GM12878 (cell line): ENCODE results near the gene PRTN3.

Experiments used
- CTCF ChIP-seq, 3 experiments: IDR thresholded peaks in 2 of 3; conservative IDR thresholded peaks in 1 of 3; 2 replicates each; pipeline ENCODE4 v1.5.1; 2011; ENCODE audit warnings: low read depth in 3 of 3, low read length in 3 of 3, mild to moderate bottlenecking in 3 of 3, control low read depth in 2 of 3, moderate library complexity in 2 of 3, inconsistent platforms in 1 of 3, mixed read lengths in 1 of 3; ENCODE audit not compliant: control insufficient read depth in 2 of 3, insufficient read depth in 1 of 3; ENCODE audit errors: extremely low read depth in 1 of 3
- MXI1 ChIP-seq: fragments of 150-350 bp; IDR thresholded peaks from 2 replicates; pipeline ENCODE4 v1.6.1; 2011; ENCODE audit warnings: low read depth, mild to moderate bottlenecking, inconsistent platforms, low read length, improper control_type of control experiment
- NFYB ChIP-seq: IDR thresholded peaks from 2 replicates; pipeline ENCODE4 v1.6.1; 2011; ENCODE audit warnings: low read depth, mild to moderate bottlenecking, low read length, improper control_type of control experiment, moderate library complexity; ENCODE audit not compliant: insufficient read depth
- POLR2AphosphoS5 ChIP-seq: IDR thresholded peaks from 2 replicates; pipeline ENCODE4 v1.6.1; 2011; ENCODE audit warnings: mild to moderate bottlenecking, low read length, inconsistent platforms
- RCOR1 ChIP-seq: conservative IDR thresholded peaks from 2 replicates; pipeline ENCODE4 v1.6.1; 2012; ENCODE audit warnings: low read depth, low read length, improper control_type of control experiment
- RELA ChIP-seq: fragments of 450-650 bp; IDR thresholded peaks from 2 replicates; pipeline ENCODE4 v1.8.0; 2014; ENCODE audit warnings: borderline replicate concordance; ENCODE audit not compliant: partially characterized antibody
- SREBF1 ChIP-seq: IDR thresholded peaks from 2 replicates; pipeline ENCODE4 v1.6.1; 2012; ENCODE audit warnings: mild to moderate bottlenecking, low read length
- USF1 ChIP-seq: IDR thresholded peaks from 2 replicates; pipeline ENCODE4 v1.6.1; 2011; ENCODE audit warnings: borderline replicate concordance, low read depth, mild to moderate bottlenecking, moderate library complexity, mixed read lengths, low read length; ENCODE audit not compliant: insufficient read depth; ENCODE audit errors: extremely low read length
- YY1 ChIP-seq: IDR thresholded peaks from 2 replicates; pipeline ENCODE4 v1.6.1; 2011; ENCODE audit warnings: low read depth, mild to moderate bottlenecking, low read length

GRCh38 chr19:868458-869244 lies 27.9 kb downstream of the PRTN3 start:
- TF ChIP-seq NFYB: no peak
- no peak for TF ChIP-seq MXI1
- no peak for TF ChIP-seq POLR2AphosphoS5
- no peak for TF ChIP-seq CTCF (IDR thresholded peaks at IDR 0.05 in 2 of 3, conservative IDR thresholded peaks at IDR 0.05 in 1 of 3; ENCODE audit: control insufficient read depth in 2 of 3, extremely low read depth in 1 of 3, insufficient read depth in 1 of 3, low read depth in 3 of 3, low read length in 3 of 3)
- no peak for TF ChIP-seq RELA
- TF ChIP-seq RCOR1: no peak
- TF ChIP-seq SREBF1: no peak
- TF ChIP-seq USF1: no peak
- no peak for TF ChIP-seq YY1
